HEK293T (cell line): ENCODE measurements around the gene MVD.

Experiments
- CTCF ChIA-PET: fragments of 350-600 bp; formaldehyde crosslinking; extraction: SDS; loops from one replicate; lab custom pipeline; 2021; ENCODE audit warnings: antibody characterized with exemption, inconsistent platforms; lab: Yijun Ruan, JAX
- POLR2A ChIA-PET: fragments of 350-600 bp; formaldehyde crosslinking; extraction: SDS; loops from one replicate; lab custom pipeline; 2020; ENCODE audit warnings: antibody characterized with exemption, inconsistent platforms; lab: Yijun Ruan, JAX
- DNase-seq: peaks from one replicate; pipeline ENCODE4 v3.0.0; 2012; ENCODE audit warnings: mixed read lengths; ENCODE audit errors: extremely low spot score
- ARNT ChIP-seq: fragments of 450-650 bp; IDR thresholded peaks from 2 replicates; pipeline ENCODE4 v1.6.1; 2017; ENCODE audit warnings: mild to moderate bottlenecking
- BHLHE40 ChIP-seq: fragments of 450-650 bp; IDR thresholded peaks from 2 replicates; pipeline ENCODE4 v1.6.1; 2016; ENCODE audit warnings: mild to moderate bottlenecking, moderate library complexity, borderline replicate concordance
- CTBP1 ChIP-seq: fragments of 450-650 bp; IDR thresholded peaks from 2 replicates; pipeline ENCODE4 v1.6.1; 2016; ENCODE audit warnings: borderline replicate concordance
- ELF4 ChIP-seq: fragments of 450-650 bp; IDR thresholded peaks from 2 replicates; pipeline ENCODE4 v1.6.1; 2017; ENCODE audit warnings: antibody characterized with exemption
- FOXA1 ChIP-seq: fragments of 450-650 bp; IDR thresholded peaks from 2 replicates; pipeline ENCODE4 v1.6.1; 2016; ENCODE audit warnings: mild to moderate bottlenecking
- FOXK2 ChIP-seq: fragments of 450-650 bp; IDR thresholded peaks from 2 replicates; pipeline ENCODE4 v1.6.1; 2016; ENCODE audit warnings: mild to moderate bottlenecking
- FOXM1 ChIP-seq: fragments of 450-650 bp; IDR thresholded peaks from 2 replicates; pipeline ENCODE4 v1.6.1; 2017; ENCODE audit warnings: mild to moderate bottlenecking, borderline replicate concordance
- HDGF ChIP-seq: fragments of 450-650 bp; IDR thresholded peaks from 2 replicates; pipeline ENCODE4 v1.6.1; 2017; ENCODE audit warnings: antibody characterized with exemption, borderline replicate concordance
- L3MBTL2 ChIP-seq: fragments of 450-650 bp; conservative IDR thresholded peaks from 2 replicates; pipeline ENCODE4 v1.6.1; 2016; ENCODE audit warnings: mild to moderate bottlenecking
- LEF1 ChIP-seq: fragments of 450-650 bp; IDR thresholded peaks from 2 replicates; pipeline ENCODE4 v1.6.1; 2017; ENCODE audit warnings: mild to moderate bottlenecking, borderline replicate concordance
- NFRKB ChIP-seq: fragments of 450-650 bp; IDR thresholded peaks from 2 replicates; pipeline ENCODE4 v1.6.1; 2016; ENCODE audit warnings: mild to moderate bottlenecking, moderate library complexity
- SP1 ChIP-seq: fragments of 450-650 bp; IDR thresholded peaks from 2 replicates; pipeline ENCODE4 v1.6.1; 2017
- SUZ12 ChIP-seq: fragments of 450-650 bp; IDR thresholded peaks from 2 replicates; pipeline ENCODE4 v1.6.1; 2016; ENCODE audit warnings: mild to moderate bottlenecking
- TARDBP ChIP-seq: fragments of 450-650 bp; IDR thresholded peaks from 2 replicates; pipeline ENCODE4 v1.6.1; 2016
- ZNF384 ChIP-seq: fragments of 450-650 bp; IDR thresholded peaks from 2 replicates; pipeline ENCODE4 v1.6.1; 2016
- TF ChIP-seq, protein P1 (sequence below): fragments of 450-650 bp; IDR thresholded peaks from 2 replicates; pipeline ENCODE4 v1.6.1; 2016

The MVD gene

GRCh38 chr16:88662222-88662842 lies 559 bp downstream of the MVD start:
- CTCF ChIA-PET = interaction anchor here (1.0 kb wide), 1 partner anchor 23 kb away, joined by 3 read pairs; no protein-coding TSS in a partner anchor
- POLR2A ChIA-PET = interaction anchor here (0.8 to 2.8 kb wide), 8 partner anchors 9 to 115 kb away, joined by 3 to 15 read pairs (median 3); partner anchors contain the start of gene ZC3H18
- DNase-seq = no peak
- TF ChIP-seq SUZ12 = no peak
- TF ChIP-seq HDGF = no peak
- no peak for TF ChIP-seq CTBP1

DNA sequence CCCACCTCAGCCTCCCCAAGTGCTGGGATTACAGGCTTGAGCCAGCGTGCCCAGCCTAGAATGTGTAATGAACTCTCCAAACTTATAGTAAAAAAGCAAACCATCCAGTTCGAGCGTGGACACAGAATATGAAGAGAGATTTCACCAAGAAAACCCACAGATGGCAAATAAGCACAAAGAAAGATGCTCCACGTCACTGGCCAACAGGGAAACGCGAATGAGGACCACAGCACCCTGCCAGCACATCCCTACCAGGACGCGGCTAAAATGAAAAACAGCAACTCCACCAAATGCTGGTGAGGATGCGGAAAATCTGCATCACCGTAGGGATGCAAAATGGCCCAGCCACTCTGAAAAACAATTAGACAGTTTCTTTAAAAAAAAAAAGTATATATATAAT lies 1.4 kb downstream of the MVD start:
- TF ChIP-seq, protein P1, sequence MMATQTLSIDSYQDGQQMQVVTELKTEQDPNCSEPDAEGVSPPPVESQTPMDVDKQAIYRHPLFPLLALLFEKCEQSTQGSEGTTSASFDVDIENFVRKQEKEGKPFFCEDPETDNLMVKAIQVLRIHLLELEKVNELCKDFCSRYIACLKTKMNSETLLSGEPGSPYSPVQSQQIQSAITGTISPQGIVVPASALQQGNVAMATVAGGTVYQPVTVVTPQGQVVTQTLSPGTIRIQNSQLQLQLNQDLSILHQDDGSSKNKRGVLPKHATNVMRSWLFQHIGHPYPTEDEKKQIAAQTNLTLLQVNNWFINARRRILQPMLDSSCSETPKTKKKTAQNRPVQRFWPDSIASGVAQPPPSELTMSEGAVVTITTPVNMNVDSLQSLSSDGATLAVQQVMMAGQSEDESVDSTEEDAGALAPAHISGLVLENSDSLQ = no peak
- TF ChIP-seq FOXM1 (no peak), BHLHE40 (no peak), L3MBTL2 (no peak), NFRKB (no peak), ELF4 (no peak)
- no peak for DNase-seq
- ChIA-PET CTCF (no interaction called here), POLR2A (no interaction called here)

- POLR2A ChIA-PET = no interaction called here
- no peak for TF ChIP-seq HDGF
- no peak for TF ChIP-seq BHLHE40
- TF ChIP-seq ELF4 = no peak
- TF ChIP-seq SP1 = no peak
- no peak for TF ChIP-seq ARNT
- TF ChIP-seq, protein P1 = no peak
- no peak for TF ChIP-seq TARDBP
- TF ChIP-seq FOXA1 = no peak
- TF ChIP-seq L3MBTL2 = no peak
- no peak for TF ChIP-seq FOXK2
- TF ChIP-seq LEF1 = no peak
- TF ChIP-seq SUZ12 = no peak
- no peak for TF ChIP-seq ZNF384
- no peak for TF ChIP-seq NFRKB
- no peak for DNase-seq
- CTCF ChIA-PET = no interaction called here
Observed at GRCh38 chr16:88659160-88659559, 3.7 kb downstream of the MVD start.

- ChIA-PET POLR2A (no interaction called here), CTCF (no interaction called here)
- DNase-seq = no peak
- TF ChIP-seq, protein P1 = no peak
- TF ChIP-seq FOXM1 (no peak), ARNT (no peak), CTBP1 (no peak), ZNF384 (no peak), SUZ12 (no peak), ELF4 (no peak), BHLHE40 (no peak), FOXA1 (no peak), SP1 (no peak), NFRKB (no peak)
Observed at GRCh38 chr16:88658714-88659113, 4.2 kb downstream of the MVD start.

GRCh38 chr16:88657371-88657770 lies 5.5 kb downstream of the MVD start:
- no peak for DNase-seq
- POLR2A ChIA-PET = no interaction called here
- no peak for TF ChIP-seq FOXM1
- TF ChIP-seq FOXK2 = no peak
- no peak for TF ChIP-seq SUZ12

DNA sequence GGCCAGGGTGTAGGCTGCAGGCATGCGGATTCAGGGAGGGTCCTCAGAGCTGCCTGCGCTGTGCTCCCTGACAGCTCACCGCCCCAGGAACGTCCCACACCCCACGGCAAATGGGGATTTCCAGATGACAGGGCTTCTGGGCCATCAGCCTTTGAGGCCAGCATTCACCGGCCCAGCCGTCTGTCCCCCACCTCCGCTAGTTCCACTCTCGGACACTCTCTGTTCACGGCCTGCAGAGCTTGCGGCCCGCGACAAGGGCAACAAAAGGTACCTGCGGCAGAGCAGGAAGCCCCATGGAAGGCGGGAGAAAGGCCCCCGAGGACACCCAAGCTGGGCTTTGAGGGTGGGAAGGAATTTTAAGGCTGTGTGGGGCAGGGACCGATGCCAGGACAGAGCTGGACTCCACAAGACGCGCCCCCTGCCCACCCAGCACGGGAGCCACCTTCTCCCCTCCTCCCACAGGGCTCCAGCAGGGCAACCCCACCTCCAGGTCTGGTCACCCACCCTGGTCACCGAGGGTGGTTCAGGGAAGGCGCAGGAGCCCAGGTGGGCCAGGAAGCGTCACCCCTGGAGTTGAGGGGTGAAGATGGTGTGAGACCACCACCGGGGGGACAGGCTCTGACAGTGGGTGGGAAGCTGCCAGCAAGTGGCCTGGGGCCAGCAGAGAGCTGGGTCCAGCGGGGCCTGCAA lies 6.5 kb downstream of the MVD start:
- ChIA-PET POLR2A (no interaction called here), CTCF (no interaction called here)
- no peak for DNase-seq
- TF ChIP-seq FOXA1 (no peak), ZNF384 (no peak), TARDBP (no peak), ELF4 (no peak), SP1 (no peak)

More at GRCh38 chr16:88657371-88657770, 5.5 kb downstream of the MVD start:
- CTCF ChIA-PET = no interaction called here

DNA sequence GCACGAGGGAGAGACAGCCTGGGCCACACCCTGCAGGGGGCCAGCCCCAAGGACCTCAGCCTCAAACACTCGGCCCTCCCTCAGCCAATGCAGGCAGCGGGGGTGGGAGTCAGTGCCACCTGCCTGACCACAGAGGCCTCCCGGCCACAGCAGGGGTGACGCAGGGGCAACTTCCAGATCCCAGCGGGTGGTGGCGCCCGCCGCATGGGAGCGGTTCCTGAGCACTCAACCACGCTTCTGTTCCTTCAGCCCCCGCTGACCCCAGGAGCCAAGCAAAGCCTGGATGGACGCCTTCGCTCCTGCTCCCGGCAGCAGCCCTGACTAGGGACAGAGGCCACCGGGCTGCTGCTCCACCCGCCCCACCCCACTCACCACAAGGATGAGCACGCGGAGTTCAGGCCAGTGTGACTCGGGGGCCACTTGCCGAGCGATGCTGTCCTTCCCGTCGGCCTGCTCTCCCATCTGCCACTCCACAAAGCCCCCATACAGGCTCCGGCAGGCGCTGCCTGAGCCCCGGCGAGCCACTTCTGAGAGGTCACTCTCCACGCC lies 7.1 kb downstream of the MVD start:
- CTCF ChIA-PET = no interaction called here
- no peak for TF ChIP-seq L3MBTL2
- no peak for TF ChIP-seq HDGF
- no peak for TF ChIP-seq FOXK2
- TF ChIP-seq ELF4 = no peak
- no peak for TF ChIP-seq FOXM1
- TF ChIP-seq LEF1 = no peak
- no peak for TF ChIP-seq CTBP1
- TF ChIP-seq SUZ12 = no peak
- TF ChIP-seq ARNT = no peak
- TF ChIP-seq TARDBP = no peak
- TF ChIP-seq ZNF384 = no peak
- no peak for TF ChIP-seq FOXA1
- no peak for TF ChIP-seq NFRKB
- TF ChIP-seq, protein P1 = no peak
- TF ChIP-seq SP1 = no peak
- TF ChIP-seq BHLHE40 = no peak
- DNase-seq = no peak
- POLR2A ChIA-PET = no interaction called here
